Cardiac muscle cell (in vitro differentiated cells and primary cell): ENCODE measurements around the gene FMNL1. TPM values are rescaled to one million over a fixed set of nuclear protein-coding genes. Genes with fewer than 3 reads are reported as not detected.

Experiments
- DNase-seq, 2 donors: peaks; one replicate each; pipeline versions ENCODE4 v3.0.0 to v3.0.0-alpha.2; 2010 to 2017; ENCODE audit warnings: low read depth in 1 of 2, low spot score in 1 of 2
- H3K27ac ChIP-seq: fragments of 200-600 bp; sonication (generic); 2 replicates; pipeline ENCODE4 v1.5.1; 2016
- H3K27me3 ChIP-seq: fragments of 200-600 bp; sonication (generic); 2 replicates; pipeline ENCODE4 v1.6.0; 2016; ENCODE audit warnings: control low read depth
- H3K36me3 ChIP-seq: fragments of 200-600 bp; sonication (generic); 2 replicates; pipeline ENCODE4 v1.5.1; 2016; ENCODE audit warnings: control low read depth
- H3K4me1 ChIP-seq: fragments of 200-600 bp; sonication (generic); 2 replicates; pipeline ENCODE4 v1.8.1; 2017; ENCODE audit warnings: low read depth, mild to moderate bottlenecking, mixed run types
- H3K4me3 ChIP-seq: fragments of 200-600 bp; sonication (generic); 2 replicates; pipeline ENCODE4 v1.5.1; 2016; ENCODE audit warnings: mild to moderate bottlenecking
- H3K9me3 ChIP-seq: fragments of 200-600 bp; sonication (generic); 2 replicates; pipeline ENCODE4 v1.5.1; 2017; ENCODE audit warnings: low read depth, mild to moderate bottlenecking, control low read depth
- polyA plus RNA-seq: library from polyadenylated mRNA; unstranded; fragments of >200 nt; fragmentation: Nextera tagmentation; extraction: Ambion mirVana; gene quantifications from 2 replicates; pipeline ENCODE4 v1.2.1, GENCODE V29; 2016
- total RNA-seq: library from RNA; depleted of rRNA; stranded (reverse); fragments of >200 nt; gene quantifications from 2 replicates; pipeline ENCODE4 v1.2.3, GENCODE V29; 2016
- TF ChIP-seq, protein P1 (sequence below): IDR thresholded peaks from 2 replicates; pipeline ENCODE4 v1.5.1; 2012; ENCODE audit warnings: low read depth, mild to moderate bottlenecking, low read length

FMNL1 gene
- total and polyA plus RNA-seq, 2 experiments from 2014 or later, result 0.51 to 0.83 TPM

DNA sequence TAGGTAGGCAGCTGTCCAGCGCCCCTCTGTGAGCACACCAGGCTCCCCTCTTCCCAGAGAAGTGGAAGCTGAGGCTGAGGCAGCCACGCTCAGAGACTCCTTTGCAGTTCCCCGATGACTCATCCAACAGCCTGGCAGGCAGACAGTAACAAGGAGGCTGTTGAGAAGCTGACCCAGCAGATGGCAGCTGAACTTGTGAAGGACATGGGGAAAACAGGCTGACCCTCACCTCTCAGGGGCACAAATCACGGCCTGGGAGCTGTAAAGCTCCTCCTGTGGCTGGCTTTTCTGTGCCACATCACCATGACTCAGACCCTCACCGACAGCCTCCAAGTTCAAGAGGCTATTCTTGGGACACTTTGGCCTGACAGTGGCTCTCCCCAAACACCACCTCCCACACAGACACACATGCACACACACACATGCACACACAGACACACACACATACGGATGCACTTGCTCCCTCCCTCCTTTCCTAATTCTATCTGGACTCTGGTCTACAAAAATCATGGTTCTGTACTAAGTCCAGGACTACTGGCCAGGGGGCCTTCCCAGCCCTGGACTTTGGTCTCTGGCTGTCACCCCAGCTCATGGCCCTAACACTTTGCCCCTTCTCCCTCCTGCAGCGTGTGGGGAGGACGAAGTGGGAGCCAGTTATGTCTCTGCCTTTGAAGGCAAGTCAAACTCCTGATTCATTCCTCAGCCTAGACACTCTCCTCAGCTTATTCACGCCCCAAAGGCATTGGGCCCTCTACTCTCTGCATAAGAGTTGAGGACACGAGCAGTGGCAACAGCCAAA, 71.9 kb downstream of the FMNL1 start:
- DNase-seq, result peak; percentile 68 to 90
- no peaks in the 10 kb centered on the region for H3K27me3 ChIP-seq
- H3K4me3 ChIP-seq, result no peak overlapping the region
- TF ChIP-seq, protein P1, sequence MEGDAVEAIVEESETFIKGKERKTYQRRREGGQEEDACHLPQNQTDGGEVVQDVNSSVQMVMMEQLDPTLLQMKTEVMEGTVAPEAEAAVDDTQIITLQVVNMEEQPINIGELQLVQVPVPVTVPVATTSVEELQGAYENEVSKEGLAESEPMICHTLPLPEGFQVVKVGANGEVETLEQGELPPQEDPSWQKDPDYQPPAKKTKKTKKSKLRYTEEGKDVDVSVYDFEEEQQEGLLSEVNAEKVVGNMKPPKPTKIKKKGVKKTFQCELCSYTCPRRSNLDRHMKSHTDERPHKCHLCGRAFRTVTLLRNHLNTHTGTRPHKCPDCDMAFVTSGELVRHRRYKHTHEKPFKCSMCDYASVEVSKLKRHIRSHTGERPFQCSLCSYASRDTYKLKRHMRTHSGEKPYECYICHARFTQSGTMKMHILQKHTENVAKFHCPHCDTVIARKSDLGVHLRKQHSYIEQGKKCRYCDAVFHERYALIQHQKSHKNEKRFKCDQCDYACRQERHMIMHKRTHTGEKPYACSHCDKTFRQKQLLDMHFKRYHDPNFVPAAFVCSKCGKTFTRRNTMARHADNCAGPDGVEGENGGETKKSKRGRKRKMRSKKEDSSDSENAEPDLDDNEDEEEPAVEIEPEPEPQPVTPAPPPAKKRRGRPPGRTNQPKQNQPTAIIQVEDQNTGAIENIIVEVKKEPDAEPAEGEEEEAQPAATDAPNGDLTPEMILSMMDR, result no peak
- peak overlapping the region; percentile 74 for H3K27ac ChIP-seq
- no peaks in the 10 kb centered on the region for H3K36me3 ChIP-seq
- no peaks in the 10 kb centered on the region for H3K9me3 ChIP-seq
- peaks cover 55% of the 10 kb centered on the region for H3K4me1 ChIP-seq

DNA sequence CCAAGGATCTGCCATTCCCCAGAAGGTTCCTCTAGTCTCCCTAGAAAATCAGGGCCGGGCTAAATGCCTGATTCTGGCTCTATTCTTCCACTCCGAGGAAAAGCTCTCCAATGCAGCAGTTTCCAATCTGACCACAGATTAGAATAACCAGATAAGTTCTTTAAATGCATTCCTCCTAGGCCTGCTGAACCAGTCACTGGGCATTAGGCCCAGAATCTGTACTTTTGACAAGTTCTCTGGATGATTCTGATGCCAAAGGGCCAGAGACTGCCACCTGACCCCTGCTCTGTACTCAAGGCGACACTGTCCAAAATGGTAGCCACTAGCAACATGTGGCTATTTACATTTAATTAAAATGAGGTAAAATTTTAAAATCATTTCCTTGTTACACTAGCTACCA, 72.8 kb downstream of the FMNL1 start:
- H3K27me3 ChIP-seq, result no peaks in the 10 kb centered on the region
- no peak overlapping the region for H3K4me3 ChIP-seq
- TF ChIP-seq, protein P1, result no peak
- H3K36me3 ChIP-seq, result no peaks in the 10 kb centered on the region
- DNase-seq, result peak in 1 of 2 donors; percentile 93
- peaks cover 51% of the 10 kb centered on the region for H3K4me1 ChIP-seq
- no peaks in the 10 kb centered on the region for H3K9me3 ChIP-seq
- peak overlapping the region; percentile 74 for H3K27ac ChIP-seq

DNA sequence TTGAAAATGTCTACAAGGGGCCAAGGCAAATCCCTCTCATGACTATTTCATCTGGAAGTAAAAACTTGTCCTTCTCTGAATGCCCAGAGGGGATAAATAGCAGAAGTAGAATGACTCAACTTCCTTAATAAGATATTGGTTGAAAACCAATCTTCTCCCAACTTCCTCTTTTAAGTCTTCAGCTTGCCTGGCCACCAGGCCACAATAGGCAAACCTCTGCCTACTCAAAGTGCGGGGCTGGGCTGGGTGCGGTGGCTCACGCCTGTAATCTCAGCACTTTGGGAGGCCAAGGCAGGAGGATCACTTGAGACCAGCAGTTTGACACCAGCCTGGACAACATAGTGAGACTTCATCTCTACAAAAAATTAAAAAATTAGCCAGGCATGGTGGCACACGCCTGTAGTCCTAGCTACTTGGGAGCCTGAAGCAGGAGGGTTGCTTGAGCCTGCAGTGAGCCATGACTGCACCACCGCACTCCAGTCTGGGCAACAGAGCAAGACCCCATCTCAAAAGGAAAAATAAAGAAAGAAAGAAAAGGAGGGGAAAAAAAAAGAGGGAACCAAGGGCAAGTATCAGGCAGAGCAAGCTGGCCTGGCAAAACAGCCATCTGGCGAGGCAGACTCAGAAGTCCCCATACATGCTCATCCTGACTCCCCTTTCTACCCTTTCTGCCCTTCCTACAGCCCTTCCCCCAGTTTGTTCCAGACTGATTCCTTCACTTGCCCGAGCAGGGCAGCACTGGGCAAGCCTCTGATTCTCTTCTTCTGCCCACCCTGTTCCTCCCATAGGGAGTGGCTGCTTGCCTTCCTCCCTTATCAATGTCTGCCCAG, 74.5 kb downstream of the FMNL1 start:
- no peaks in the 10 kb centered on the region for H3K27me3 ChIP-seq
- peaks cover 43% of the 10 kb centered on the region for H3K4me1 ChIP-seq
- no peaks in the 10 kb centered on the region for H3K36me3 ChIP-seq
- no peak overlapping the region for H3K4me3 ChIP-seq
- no peaks in the 10 kb centered on the region for H3K9me3 ChIP-seq
- peak in 1 of 2 donors; percentile 49 for DNase-seq
- TF ChIP-seq, protein P1, result no peak
- H3K27ac ChIP-seq, result no peak overlapping the region

DNA sequence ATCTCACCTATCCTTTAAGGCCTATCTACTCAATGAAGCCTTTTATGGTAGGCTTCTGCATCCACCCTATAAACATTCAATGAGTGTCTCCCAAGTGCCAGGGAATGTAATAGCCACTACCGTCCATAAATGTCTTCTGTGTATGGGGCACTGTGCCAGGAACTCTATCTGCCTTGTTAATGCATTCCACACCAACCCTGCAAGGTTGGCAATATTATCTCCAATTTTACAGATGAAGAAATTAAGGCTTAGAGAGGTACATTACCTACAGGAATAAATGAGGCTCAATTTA, 75.1 kb downstream of the FMNL1 start:
- peaks cover 43% of the 10 kb centered on the region for H3K4me1 ChIP-seq
- H3K9me3 ChIP-seq, result no peaks in the 10 kb centered on the region
- no peak for DNase-seq
- H3K27me3 ChIP-seq, result no peaks in the 10 kb centered on the region
- no peaks in the 10 kb centered on the region for H3K36me3 ChIP-seq
- H3K27ac ChIP-seq, result no peak overlapping the region
- TF ChIP-seq, protein P1, result no peak
- H3K4me3 ChIP-seq, result no peak overlapping the region

Other genes with a start within 250 kb of the FMNL1 start
- 113 and 141 TPM in 2 replicates for gene DCAKD, start 170.3 kb upstream of the FMNL1 start, total RNA-seq
- 60.6 and 66.0 TPM in 2 replicates for gene DCAKD, start 170.3 kb upstream of the FMNL1 start, polyA plus RNA-seq
- gene NMT1, start 160.6 kb upstream of the FMNL1 start, total RNA-seq, result 83.1 and 113 TPM in 2 replicates
- gene NMT1, start 160.6 kb upstream of the FMNL1 start, polyA plus RNA-seq, result 85.2 and 92.9 TPM in 2 replicates
- 41.0 and 66.3 TPM in 2 replicates for gene PLCD3, start 89.4 kb upstream of the FMNL1 start, total RNA-seq
- 36.0 and 41.7 TPM in 2 replicates for gene PLCD3, start 89.4 kb upstream of the FMNL1 start, polyA plus RNA-seq
- gene ACBD4, start 86.2 kb upstream of the FMNL1 start, total RNA-seq, result 16.3 and 29.3 TPM in 2 replicates
- gene ACBD4, start 86.2 kb upstream of the FMNL1 start, polyA plus RNA-seq, result 20.5 and 30.5 TPM in 2 replicates
- gene HEXIM1, start 73.4 kb upstream of the FMNL1 start, total RNA-seq, result 20.9 and 34.8 TPM in 2 replicates
- gene HEXIM1, start 73.4 kb upstream of the FMNL1 start, polyA plus RNA-seq, result 17.7 and 17.9 TPM in 2 replicates
- 17.6 and 21.3 TPM in 2 replicates for gene HEXIM2, start 60.0 kb upstream of the FMNL1 start, total RNA-seq
- gene HEXIM2, start 60.0 kb upstream of the FMNL1 start, polyA plus RNA-seq, result 14.5 and 22.3 TPM in 2 replicates
- gene SPATA32, start 40.2 kb downstream of the FMNL1 start, total RNA-seq, result 0.45 TPM in 1 of 2 replicates, not detected in the other
- gene SPATA32, start 40.2 kb downstream of the FMNL1 start, polyA plus RNA-seq, result not detected in 2 replicates
- 2.9 and 3.6 TPM in 2 replicates for gene MAP3K14, start 95.1 kb downstream of the FMNL1 start, total RNA-seq
- gene MAP3K14, start 95.1 kb downstream of the FMNL1 start, polyA plus RNA-seq, result 1.3 and 3.7 TPM in 2 replicates
- gene ARHGAP27, start 211.0 kb downstream of the FMNL1 start, total RNA-seq, result 14.7 and 17.7 TPM in 2 replicates
- gene ARHGAP27, start 211.0 kb downstream of the FMNL1 start, polyA plus RNA-seq, result 5.6 and 12.3 TPM in 2 replicates